C4-2B (cell line): Measurements from ENCODE around the gene TYW3.

Experiments
- CTCF ChIP-seq: fragments of 450-650 bp; conservative IDR thresholded peaks from 2 replicates; pipeline ENCODE4 v1.5.1; 2017; ENCODE audit warnings: mild to moderate bottlenecking
- ZFX ChIP-seq: fragments of 450-650 bp; IDR thresholded peaks from 2 replicates; pipeline ENCODE4 v1.6.1; 2017

GRCh38 chr1:74772945-74773344 is 40.0 kb downstream of the TYW3 start:
- TF ChIP-seq CTCF (no peak), ZFX (no peak)
